Colonic mucosa (tissue), 4 donors: ENCODE results near the gene RDH5. TPM values are rescaled to one million over a fixed set of nuclear protein-coding genes. Genes with fewer than 3 reads are reported as not detected.

ENCODE experiments used
- DNase-seq: peaks from one replicate; pipeline ENCODE4 v3.0.0-alpha.2; 2020
- H3K27ac ChIP-seq: fragments of 200-600 bp; one replicate; pipeline ENCODE4 v1.8.0; 2021
- H3K27me3 ChIP-seq: fragments of 200-600 bp; one replicate; pipeline ENCODE4 v1.8.0; 2021
- H3K36me3 ChIP-seq: fragments of 200-600 bp; one replicate; pipeline ENCODE4 v1.8.0; 2021
- H3K4me1 ChIP-seq: fragments of 200-600 bp; one replicate; pipeline ENCODE4 v1.8.0; 2021; ENCODE audit warnings: mild to moderate bottlenecking
- H3K4me3 ChIP-seq: fragments of 200-600 bp; one replicate; pipeline ENCODE4 v1.8.0; 2021
- H3K9ac ChIP-seq, 2 donors: one replicate each; pipeline ENCODE4 v1.7.0; 2013; ENCODE audit warnings: control low read depth in 2 of 2, low read depth in 2 of 2, low read length in 2 of 2
- H3K9me3 ChIP-seq: fragments of 200-600 bp; one replicate; pipeline ENCODE4 v1.8.0; 2021
- CTCF ChIP-seq: fragments of 200-600 bp; IDR thresholded peaks from one replicate; pipeline ENCODE4 v1.8.0; 2022; ENCODE audit warnings: antibody characterized with exemption, mild to moderate bottlenecking
- intact Hi-C: fragments of 100-400 bp; cut with DNase I; formaldehyde crosslinking; loops from one replicate; pipeline ENCODE4 v1.14.1; 2022
- total RNA-seq, 2 donors: library from RNA; stranded (reverse); fragmentation: NEBNext Ultra II Directional in 1 of 2; extraction: Animal tissue kit (Norgen Biotek cat#: 25700) in 1 of 2; gene quantifications; one replicate each; pipeline ENCODE4 v1.2.1, GENCODE V29; 2021
- donor health status: healthy.
- donor health status: DM: no; HTN: no; CAD: no.
- donor health status: DM: no; HTN: no; CAD: no.

RDH5 gene
- total RNA-seq, 2 donors from 2014 or later, result 22.6 to 29.6 TPM

GRCh38 chr12:55724940-55725309 is 4.7 kb downstream of the RDH5 start:
- TF ChIP-seq CTCF, result peak; percentile 3
- H3K9me3 ChIP-seq, result no peaks in the 10 kb centered on the region
- no peak overlapping the region for H3K9ac ChIP-seq
- H3K27ac ChIP-seq, result no peak overlapping the region
- no peak overlapping the region for H3K4me3 ChIP-seq
- no peak for DNase-seq
- no peaks in the 10 kb centered on the region for H3K36me3 ChIP-seq
- peaks cover 19% of the 10 kb centered on the region for H3K4me1 ChIP-seq
- intact Hi-C loops, result loop anchor here (5.0 kb wide), 2 partner anchors 43 to 63 kb away; a partner anchor contains a TSS
- no peaks in the 10 kb centered on the region for H3K27me3 ChIP-seq

GRCh38 chr12:55725556-55725955 is 5.4 kb downstream of the RDH5 start:
- DNase-seq, result no peak

GRCh38 chr12:55726971-55727370 is 6.8 kb downstream of the RDH5 start:
- peak overlapping the region; percentile 88 to 98 for H3K9ac ChIP-seq
- no peaks in the 10 kb centered on the region for H3K9me3 ChIP-seq
- peaks cover 10% of the 10 kb centered on the region for H3K4me1 ChIP-seq
- no peak for DNase-seq
- H3K27ac ChIP-seq, result peak overlapping the region; percentile 99
- H3K36me3 ChIP-seq, result no peaks in the 10 kb centered on the region
- intact Hi-C loops, result no loop called here
- peak overlapping the region; percentile 77 for H3K4me3 ChIP-seq
- no peak for TF ChIP-seq CTCF
- no peaks in the 10 kb centered on the region for H3K27me3 ChIP-seq

More at GRCh38 chr12:55725556-55725955, 5.4 kb downstream of the RDH5 start:
- no peaks in the 10 kb centered on the region for H3K36me3 ChIP-seq
- peaks cover 18% of the 10 kb centered on the region for H3K4me1 ChIP-seq
- no peak overlapping the region for H3K4me3 ChIP-seq
- no peak overlapping the region for H3K9ac ChIP-seq
- no peak overlapping the region for H3K27ac ChIP-seq
- no peaks in the 10 kb centered on the region for H3K27me3 ChIP-seq
- no peak for TF ChIP-seq CTCF
- H3K9me3 ChIP-seq, result no peaks in the 10 kb centered on the region
- intact Hi-C loops, result no loop called here

- Histone ChIP-seq H3K4me3 (peak overlapping the region; percentile 77), H3K4me1 (peaks cover 10% of the 10 kb centered on the region), H3K36me3 (no peaks in the 10 kb centered on the region), H3K9ac (peak overlapping the region; percentile 88 to 98), H3K27ac (peak overlapping the region; percentile 99), H3K9me3 (no peaks in the 10 kb centered on the region), H3K27me3 (no peaks in the 10 kb centered on the region)
- intact Hi-C loops, result no loop called here
- TF ChIP-seq CTCF, result no peak
- DNase-seq, result peak; percentile 74
These were observed 7.5 kb downstream of the RDH5 start for GRCh38 chr12:55727643-55728185.

GRCh38 chr12:55728186-55728938 is 8.2 kb downstream of the RDH5 start:
- Histone ChIP-seq H3K27me3 (no peaks in the 10 kb centered on the region), H3K4me1 (peaks cover 10% of the 10 kb centered on the region), H3K9me3 (no peaks in the 10 kb centered on the region), H3K4me3 (peak overlapping the region; percentile 77), H3K9ac (peak overlapping the region; percentile 88 to 98), H3K27ac (peak overlapping the region; percentile 99), H3K36me3 (no peaks in the 10 kb centered on the region)
- TF ChIP-seq CTCF, result no peak
- intact Hi-C loops, result no loop called here
- DNase-seq, result peak; percentile 78
